ENCODE results near the gene WLS.
"Not testable (repeated sequence)": the region's sequence is repeated elsewhere in the genome, so short reads cannot be mapped to it uniquely, and the experiment has no call there.

The WLS gene

GRCh38 chr1:68175621-68176398 is 56.5 kb downstream of the WLS start:
- no peaks in the 10 kb centered on the region for H3K9me3 Mint-ChIP-seq
- H3K27me3 Mint-ChIP-seq (ENCODE audit: low read depth): peaks cover 3% of the 10 kb centered on the region
- H3K4me3 Mint-ChIP-seq: no peak overlapping the region
- no peak overlapping the region for H3K27ac Mint-ChIP-seq
- no peaks in the 10 kb centered on the region for H3K36me3 Mint-ChIP-seq (ENCODE audit: low read depth)
- peaks cover 6% of the 10 kb centered on the region for H3K4me1 Mint-ChIP-seq (ENCODE audit: low read depth)
- no peak for DNase-seq (ENCODE audit: low spot score)

- Mint-ChIP-seq H3K4me3 (no peak overlapping the region), H3K36me3 (ENCODE audit: low read depth) (no peaks in the 10 kb centered on the region), H3K4me1 (ENCODE audit: low read depth) (peaks cover 6% of the 10 kb centered on the region), H3K27ac (no peak overlapping the region), H3K27me3 (ENCODE audit: low read depth) (peaks cover 3% of the 10 kb centered on the region), H3K9me3 (no peaks in the 10 kb centered on the region)
- DNase-seq (ENCODE audit: low spot score): no peak
Measured at GRCh38 chr1:68174738-68175113, 57.6 kb downstream of the WLS start.

GRCh38 chr1:68173936-68174737 is 58.2 kb downstream of the WLS start:
- Mint-ChIP-seq H3K27ac (no peak overlapping the region), H3K4me3 (no peak overlapping the region), H3K36me3 (ENCODE audit: low read depth) (no peaks in the 10 kb centered on the region), H3K4me1 (ENCODE audit: low read depth) (peaks cover 4% of the 10 kb centered on the region), H3K27me3 (ENCODE audit: low read depth) (peaks cover 3% of the 10 kb centered on the region), H3K9me3 (no peaks in the 10 kb centered on the region)
- no peak for DNase-seq (ENCODE audit: low spot score)

- Mint-ChIP-seq H3K36me3 (ENCODE audit: low read depth) (no peaks in the 10 kb centered on the region), H3K4me1 (ENCODE audit: low read depth) (no peaks in the 10 kb centered on the region), H3K27ac (no peak overlapping the region), H3K4me3 (no peak overlapping the region), H3K9me3 (no peaks in the 10 kb centered on the region), H3K27me3 (ENCODE audit: low read depth) (peaks cover 3% of the 10 kb centered on the region)
- no peak for DNase-seq (ENCODE audit: low spot score)
Measured at GRCh38 chr1:68173283-68173935, 58.9 kb downstream of the WLS start.

GRCh38 chr1:68171795-68172194 is 60.5 kb downstream of the WLS start:
- not testable (repeated sequence) for DNase-seq (ENCODE audit: low spot score); H3K27ac Mint-ChIP-seq; H3K4me1 Mint-ChIP-seq (ENCODE audit: low read depth); H3K36me3 Mint-ChIP-seq (ENCODE audit: low read depth); H3K27me3 Mint-ChIP-seq (ENCODE audit: low read depth); H3K4me3 Mint-ChIP-seq; H3K9me3 Mint-ChIP-seq

- Mint-ChIP-seq H3K4me3 (no peak overlapping the region), H3K27me3 (ENCODE audit: low read depth) (no peaks in the 10 kb centered on the region), H3K36me3 (ENCODE audit: low read depth) (no peaks in the 10 kb centered on the region), H3K9me3 (no peaks in the 10 kb centered on the region), H3K27ac (no peak overlapping the region), H3K4me1 (ENCODE audit: low read depth) (no peaks in the 10 kb centered on the region)
- no peak for DNase-seq (ENCODE audit: low spot score)
Measured at GRCh38 chr1:68168545-68169171, 63.7 kb downstream of the WLS start.

GRCh38 chr1:68167211-68167610 is 65.1 kb downstream of the WLS start:
- Mint-ChIP-seq H3K4me1 (ENCODE audit: low read depth) (no peaks in the 10 kb centered on the region), H3K4me3 (no peak overlapping the region), H3K9me3 (no peaks in the 10 kb centered on the region), H3K36me3 (ENCODE audit: low read depth) (no peaks in the 10 kb centered on the region), H3K27me3 (ENCODE audit: low read depth) (no peaks in the 10 kb centered on the region), H3K27ac (no peak overlapping the region)
- no peak for DNase-seq (ENCODE audit: low spot score)

GRCh38 chr1:68166348-68166747 is 66.0 kb downstream of the WLS start:
- Mint-ChIP-seq H3K4me1 (ENCODE audit: low read depth) (no peaks in the 10 kb centered on the region), H3K9me3 (no peaks in the 10 kb centered on the region), H3K4me3 (no peak overlapping the region), H3K27ac (no peak overlapping the region), H3K36me3 (ENCODE audit: low read depth) (no peaks in the 10 kb centered on the region), H3K27me3 (ENCODE audit: low read depth) (no peaks in the 10 kb centered on the region)
- DNase-seq (ENCODE audit: low spot score): no peak

- H3K27me3 Mint-ChIP-seq (ENCODE audit: low read depth): no peaks in the 10 kb centered on the region
- no peaks in the 10 kb centered on the region for H3K36me3 Mint-ChIP-seq (ENCODE audit: low read depth)
- H3K27ac Mint-ChIP-seq: no peak overlapping the region
- no peak for DNase-seq (ENCODE audit: low spot score)
- H3K4me1 Mint-ChIP-seq (ENCODE audit: low read depth): no peaks in the 10 kb centered on the region
- H3K4me3 Mint-ChIP-seq: no peak overlapping the region
- H3K9me3 Mint-ChIP-seq: no peaks in the 10 kb centered on the region
Measured at GRCh38 chr1:68165665-68166064, 66.7 kb downstream of the WLS start.

GRCh38 chr1:68164918-68165317 is 67.4 kb downstream of the WLS start:
- Mint-ChIP-seq H3K4me1 (ENCODE audit: low read depth) (no peaks in the 10 kb centered on the region), H3K4me3 (no peak overlapping the region), H3K9me3 (no peaks in the 10 kb centered on the region), H3K36me3 (ENCODE audit: low read depth) (no peaks in the 10 kb centered on the region), H3K27ac (no peak overlapping the region), H3K27me3 (ENCODE audit: low read depth) (no peaks in the 10 kb centered on the region)
- DNase-seq (ENCODE audit: low spot score): no peak

- no peak for DNase-seq (ENCODE audit: low spot score)
- H3K9me3 Mint-ChIP-seq: no peaks in the 10 kb centered on the region
- H3K4me1 Mint-ChIP-seq (ENCODE audit: low read depth): no peaks in the 10 kb centered on the region
- H3K4me3 Mint-ChIP-seq: no peak overlapping the region
- no peaks in the 10 kb centered on the region for H3K36me3 Mint-ChIP-seq (ENCODE audit: low read depth)
- no peak overlapping the region for H3K27ac Mint-ChIP-seq
- H3K27me3 Mint-ChIP-seq (ENCODE audit: low read depth): no peaks in the 10 kb centered on the region
Measured at GRCh38 chr1:68163220-68163619, 69.1 kb downstream of the WLS start.

- Mint-ChIP-seq H3K36me3 (ENCODE audit: low read depth) (no peaks in the 10 kb centered on the region), H3K27me3 (ENCODE audit: low read depth) (no peaks in the 10 kb centered on the region), H3K4me3 (no peak overlapping the region), H3K27ac (no peak overlapping the region), H3K4me1 (ENCODE audit: low read depth) (no peaks in the 10 kb centered on the region), H3K9me3 (no peaks in the 10 kb centered on the region)
- DNase-seq (ENCODE audit: low spot score): no peak
Measured at GRCh38 chr1:68162761-68163160, 69.6 kb downstream of the WLS start.

- not testable (repeated sequence) for H3K4me3 Mint-ChIP-seq; H3K36me3 Mint-ChIP-seq (ENCODE audit: low read depth); DNase-seq (ENCODE audit: low spot score); H3K27ac Mint-ChIP-seq; H3K4me1 Mint-ChIP-seq (ENCODE audit: low read depth); H3K27me3 Mint-ChIP-seq (ENCODE audit: low read depth); H3K9me3 Mint-ChIP-seq
Measured at GRCh38 chr1:68161672-68162071, 70.7 kb downstream of the WLS start.

- not testable (repeated sequence) for H3K36me3 Mint-ChIP-seq (ENCODE audit: low read depth); H3K27ac Mint-ChIP-seq; DNase-seq (ENCODE audit: low spot score); H3K9me3 Mint-ChIP-seq; H3K4me1 Mint-ChIP-seq (ENCODE audit: low read depth); H3K4me3 Mint-ChIP-seq; H3K27me3 Mint-ChIP-seq (ENCODE audit: low read depth)
Measured at GRCh38 chr1:68160935-68161334, 71.4 kb downstream of the WLS start.
